WTC11 (cell line): ENCODE results near the gene ATOSB. TPM values are rescaled to one million over a fixed set of nuclear protein-coding genes. Genes with fewer than 3 reads are reported as not detected.
A peak's percentile ranks its signal among the peaks of the same experiment; 100 is the strongest.

Source experiments
- FOXJ3 ChIP-seq: sonication (generic); formaldehyde crosslinking; IDR thresholded peaks from 2 replicates; pipeline ENCODE4 v1.9.0; 2021; ENCODE audit warnings: missing genetic modification reagents, mild to moderate bottlenecking, borderline replicate concordance
- HMGA2 ChIP-seq: fragments of 250-450 bp; sonication (Bioruptor Pico); IDR thresholded peaks from 2 replicates; pipeline ENCODE4 v1.4.0; 2021; ENCODE audit warnings: mild to moderate bottlenecking, moderate library complexity
- JAZF1 ChIP-seq: fragments of 250-450 bp; sonication (Bioruptor Pico); IDR thresholded peaks from 2 replicates; pipeline ENCODE4 v1.9.0; 2021; ENCODE audit warnings: moderate library complexity, mild to moderate bottlenecking, inconsistent platforms
- KAT7 ChIP-seq: sonication (generic); formaldehyde crosslinking; IDR thresholded peaks from 2 replicates; pipeline ENCODE4 v1.8.1; 2023; ENCODE audit warnings: missing genetic modification reagents, mild to moderate bottlenecking, borderline replicate concordance
- MYBL2 ChIP-seq: sonication (generic); formaldehyde crosslinking; IDR thresholded peaks from 2 replicates; pipeline ENCODE4 v1.8.1; 2023; ENCODE audit warnings: mild to moderate bottlenecking, moderate library complexity, missing genetic modification reagents
- NFE2L1 ChIP-seq: sonication (generic); formaldehyde crosslinking; IDR thresholded peaks from 2 replicates; pipeline ENCODE4 v1.8.1; 2023; ENCODE audit warnings: missing genetic modification reagents
- NFYB ChIP-seq: sonication (generic); formaldehyde crosslinking; conservative IDR thresholded peaks from 2 replicates; pipeline ENCODE4 v1.8.0; 2022; ENCODE audit warnings: low read depth, missing genetic modification reagents
- NR1H2 ChIP-seq: sonication (generic); formaldehyde crosslinking; IDR thresholded peaks from 2 replicates; pipeline ENCODE4 v1.9.0; 2021; ENCODE audit warnings: mild to moderate bottlenecking, moderate library complexity, missing genetic modification reagents
- SMAD4 ChIP-seq: sonication (generic); formaldehyde crosslinking; IDR thresholded peaks from 2 replicates; pipeline ENCODE4 v1.8.0; 2022; ENCODE audit warnings: mild to moderate bottlenecking, missing genetic modification reagents
- TP53 ChIP-seq: sonication (generic); formaldehyde crosslinking; IDR thresholded peaks from 2 replicates; pipeline ENCODE4 v1.8.1; 2023; ENCODE audit warnings: mild to moderate bottlenecking, missing genetic modification reagents
- ZNF138 ChIP-seq: sonication (generic); formaldehyde crosslinking; conservative IDR thresholded peaks from 2 replicates; pipeline ENCODE4 v1.8.1; 2022; ENCODE audit warnings: mild to moderate bottlenecking, moderate library complexity, missing genetic modification reagents
- ZNF219 ChIP-seq: sonication (generic); formaldehyde crosslinking; IDR thresholded peaks from 2 replicates; pipeline ENCODE4 v1.8.0; 2023; ENCODE audit warnings: missing genetic modification reagents, mild to moderate bottlenecking, borderline replicate concordance
- ZNF317 ChIP-seq: sonication (generic); formaldehyde crosslinking; IDR thresholded peaks from 2 replicates; pipeline ENCODE4 v1.8.1; 2023; ENCODE audit warnings: low read depth, mild to moderate bottlenecking, moderate library complexity, missing genetic modification reagents, borderline replicate concordance
- ZNF423 ChIP-seq: fragments of 250-450 bp; sonication (Bioruptor Pico); IDR thresholded peaks from 2 replicates; pipeline ENCODE4 v2.1.2; 2022; ENCODE audit warnings: mild to moderate bottlenecking, moderate library complexity
- total RNA-seq: library from RNA; stranded (reverse); gene quantifications from 3 replicates; pipeline ENCODE4 v1.2.3, GENCODE V29; 2021
- TF ChIP-seq, protein P1 (sequence below): sonication (generic); formaldehyde crosslinking; IDR thresholded peaks from 2 replicates; pipeline ENCODE4 v1.8.0; 2023; ENCODE audit warnings: mild to moderate bottlenecking, missing genetic modification reagents
- TF ChIP-seq, protein P2 (sequence below): sonication (generic); formaldehyde crosslinking; IDR thresholded peaks from 2 replicates; pipeline ENCODE4 v1.8.0; 2023; ENCODE audit warnings: missing genetic modification reagents
- TF ChIP-seq, protein P3 (sequence below): sonication (generic); formaldehyde crosslinking; IDR thresholded peaks from 2 replicates; pipeline ENCODE4 v1.8.1; 2022; ENCODE audit warnings: low read depth, mild to moderate bottlenecking, moderate library complexity, missing genetic modification reagents, borderline replicate concordance
- TF ChIP-seq, protein P4 (sequence below): fragments of 250-450 bp; sonication (Bioruptor Pico); IDR thresholded peaks from 2 replicates; pipeline ENCODE4 v2.1.2; 2022; ENCODE audit warnings: mild to moderate bottlenecking, moderate library complexity
- TF ChIP-seq, protein P5 (sequence below): sonication (generic); formaldehyde crosslinking; IDR thresholded peaks from 2 replicates; pipeline ENCODE4 v1.8.0; 2022; ENCODE audit warnings: mild to moderate bottlenecking, missing genetic modification reagents
- TF ChIP-seq, protein P6 (sequence below): sonication (generic); formaldehyde crosslinking; IDR thresholded peaks from 2 replicates; pipeline ENCODE4 v1.8.1; 2022; ENCODE audit warnings: mild to moderate bottlenecking, moderate library complexity, missing genetic modification reagents
- TF ChIP-seq, protein P7 (sequence below): sonication (generic); formaldehyde crosslinking; IDR thresholded peaks from 2 replicates; pipeline ENCODE4 v1.8.0; 2022; ENCODE audit warnings: mild to moderate bottlenecking, missing genetic modification reagents
- TF ChIP-seq, protein P8 (sequence below): fragments of 250-450 bp; sonication (Bioruptor Pico); IDR thresholded peaks from 2 replicates; pipeline ENCODE4 v1.9.0; 2021; ENCODE audit warnings: mild to moderate bottlenecking, borderline replicate concordance
- TF ChIP-seq, protein P9 (sequence below): sonication (generic); formaldehyde crosslinking; IDR thresholded peaks from 2 replicates; pipeline ENCODE4 v1.8.1; 2022; ENCODE audit warnings: missing genetic modification reagents, borderline replicate concordance

ATOSB gene
- total RNA-seq, 1 experiment from 2014 or later = 8.7 TPM

DNA sequence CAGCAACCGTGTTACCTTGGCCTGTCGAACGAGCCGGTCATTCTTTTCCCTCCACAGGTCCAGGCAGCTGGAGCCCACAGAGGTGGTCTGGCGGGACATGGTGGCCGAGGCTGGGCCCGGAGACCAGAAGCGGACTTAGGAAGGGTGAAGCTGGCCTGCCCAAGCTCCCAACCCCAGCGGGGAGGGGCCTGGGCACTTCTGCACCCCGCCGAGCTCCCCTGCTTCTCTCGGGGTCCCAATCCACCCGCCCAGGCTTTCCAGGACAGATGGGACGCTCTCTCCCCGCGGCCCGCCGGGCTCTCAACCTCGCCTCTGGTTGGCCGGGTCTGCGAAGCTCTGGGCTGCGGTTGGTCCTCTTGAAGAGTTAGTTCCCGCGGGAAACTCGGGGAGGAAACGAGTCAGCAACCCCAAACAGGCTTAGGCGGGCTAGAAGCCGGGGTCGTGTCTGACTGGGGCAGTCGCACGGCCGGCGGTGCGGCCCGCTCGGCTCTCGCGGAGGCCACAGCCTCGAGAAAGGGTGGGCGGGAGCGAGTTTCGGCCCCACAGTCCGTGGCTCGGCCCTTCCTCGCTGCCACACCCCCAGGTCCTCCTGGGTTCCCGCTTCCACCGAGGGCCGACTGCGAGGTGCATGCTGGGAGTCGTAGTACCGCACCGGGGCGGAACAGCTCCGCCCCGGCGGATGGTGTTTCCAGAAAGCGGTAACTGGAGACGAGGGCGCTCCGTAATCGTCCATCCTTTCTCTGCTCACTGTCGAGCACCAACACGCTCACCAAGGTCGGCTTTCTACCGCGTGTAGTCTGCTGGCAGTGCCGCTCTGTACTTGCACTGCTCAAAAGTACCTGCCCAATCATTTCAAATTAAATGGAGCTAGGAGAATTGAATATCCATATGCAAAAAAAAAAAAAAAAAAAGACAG is 36.0 kb downstream of the ATOSB start, which contains the start of gene FANCG (continued):
- TF ChIP-seq, protein P1, sequence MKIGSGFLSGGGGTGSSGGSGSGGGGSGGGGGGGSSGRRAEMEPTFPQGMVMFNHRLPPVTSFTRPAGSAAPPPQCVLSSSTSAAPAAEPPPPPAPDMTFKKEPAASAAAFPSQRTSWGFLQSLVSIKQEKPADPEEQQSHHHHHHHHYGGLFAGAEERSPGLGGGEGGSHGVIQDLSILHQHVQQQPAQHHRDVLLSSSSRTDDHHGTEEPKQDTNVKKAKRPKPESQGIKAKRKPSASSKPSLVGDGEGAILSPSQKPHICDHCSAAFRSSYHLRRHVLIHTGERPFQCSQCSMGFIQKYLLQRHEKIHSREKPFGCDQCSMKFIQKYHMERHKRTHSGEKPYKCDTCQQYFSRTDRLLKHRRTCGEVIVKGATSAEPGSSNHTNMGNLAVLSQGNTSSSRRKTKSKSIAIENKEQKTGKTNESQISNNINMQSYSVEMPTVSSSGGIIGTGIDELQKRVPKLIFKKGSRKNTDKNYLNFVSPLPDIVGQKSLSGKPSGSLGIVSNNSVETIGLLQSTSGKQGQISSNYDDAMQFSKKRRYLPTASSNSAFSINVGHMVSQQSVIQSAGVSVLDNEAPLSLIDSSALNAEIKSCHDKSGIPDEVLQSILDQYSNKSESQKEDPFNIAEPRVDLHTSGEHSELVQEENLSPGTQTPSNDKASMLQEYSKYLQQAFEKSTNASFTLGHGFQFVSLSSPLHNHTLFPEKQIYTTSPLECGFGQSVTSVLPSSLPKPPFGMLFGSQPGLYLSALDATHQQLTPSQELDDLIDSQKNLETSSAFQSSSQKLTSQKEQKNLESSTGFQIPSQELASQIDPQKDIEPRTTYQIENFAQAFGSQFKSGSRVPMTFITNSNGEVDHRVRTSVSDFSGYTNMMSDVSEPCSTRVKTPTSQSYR (CRISPR knock-in tag) = no peak
- TF ChIP-seq TP53 (CRISPR knock-in tag) = no peak
- TF ChIP-seq, protein P2, sequence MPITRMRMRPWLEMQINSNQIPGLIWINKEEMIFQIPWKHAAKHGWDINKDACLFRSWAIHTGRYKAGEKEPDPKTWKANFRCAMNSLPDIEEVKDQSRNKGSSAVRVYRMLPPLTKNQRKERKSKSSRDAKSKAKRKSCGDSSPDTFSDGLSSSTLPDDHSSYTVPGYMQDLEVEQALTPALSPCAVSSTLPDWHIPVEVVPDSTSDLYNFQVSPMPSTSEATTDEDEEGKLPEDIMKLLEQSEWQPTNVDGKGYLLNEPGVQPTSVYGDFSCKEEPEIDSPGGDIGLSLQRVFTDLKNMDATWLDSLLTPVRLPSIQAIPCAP (CRISPR knock-in tag) = peak; percentile 20; the same call in 1 of the 2 replicates
- TF ChIP-seq HMGA2 = no peak
- TF ChIP-seq, protein P3, sequence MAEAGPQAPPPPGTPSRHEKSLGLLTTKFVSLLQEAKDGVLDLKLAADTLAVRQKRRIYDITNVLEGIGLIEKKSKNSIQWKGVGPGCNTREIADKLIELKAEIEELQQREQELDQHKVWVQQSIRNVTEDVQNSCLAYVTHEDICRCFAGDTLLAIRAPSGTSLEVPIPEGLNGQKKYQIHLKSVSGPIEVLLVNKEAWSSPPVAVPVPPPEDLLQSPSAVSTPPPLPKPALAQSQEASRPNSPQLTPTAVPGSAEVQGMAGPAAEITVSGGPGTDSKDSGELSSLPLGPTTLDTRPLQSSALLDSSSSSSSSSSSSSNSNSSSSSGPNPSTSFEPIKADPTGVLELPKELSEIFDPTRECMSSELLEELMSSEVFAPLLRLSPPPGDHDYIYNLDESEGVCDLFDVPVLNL (CRISPR knock-in tag) = no peak; the same call in none of the 2 replicates
- TF ChIP-seq NFYB (CRISPR knock-in tag) = peak; percentile 48; the same call in 1 of the 2 replicates
- TF ChIP-seq, protein P4, sequence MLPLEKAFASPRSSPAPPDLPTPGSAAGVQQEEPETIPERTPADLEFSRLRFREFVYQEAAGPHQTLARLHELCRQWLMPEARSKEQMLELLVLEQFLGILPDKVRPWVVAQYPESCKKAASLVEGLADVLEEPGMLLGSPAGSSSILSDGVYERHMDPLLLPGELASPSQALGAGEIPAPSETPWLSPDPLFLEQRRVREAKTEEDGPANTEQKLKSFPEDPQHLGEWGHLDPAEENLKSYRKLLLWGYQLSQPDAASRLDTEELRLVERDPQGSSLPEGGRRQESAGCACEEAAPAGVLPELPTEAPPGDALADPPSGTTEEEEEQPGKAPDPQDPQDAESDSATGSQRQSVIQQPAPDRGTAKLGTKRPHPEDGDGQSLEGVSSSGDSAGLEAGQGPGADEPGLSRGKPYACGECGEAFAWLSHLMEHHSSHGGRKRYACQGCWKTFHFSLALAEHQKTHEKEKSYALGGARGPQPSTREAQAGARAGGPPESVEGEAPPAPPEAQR = no peak
- no peak for TF ChIP-seq JAZF1 (CRISPR knock-in tag)
- 0 out of 2 replicates have a peak, but pooled peaks have one; percentile 29 for TF ChIP-seq ZNF317 (CRISPR knock-in tag)
- TF ChIP-seq FOXJ3 (CRISPR knock-in tag) = no peak
- TF ChIP-seq ZNF423 (CRISPR knock-in tag) = no peak
- TF ChIP-seq NR1H2 (CRISPR knock-in tag) = no peak
- TF ChIP-seq MYBL2 (CRISPR knock-in tag) = no peak
- TF ChIP-seq, protein P5, sequence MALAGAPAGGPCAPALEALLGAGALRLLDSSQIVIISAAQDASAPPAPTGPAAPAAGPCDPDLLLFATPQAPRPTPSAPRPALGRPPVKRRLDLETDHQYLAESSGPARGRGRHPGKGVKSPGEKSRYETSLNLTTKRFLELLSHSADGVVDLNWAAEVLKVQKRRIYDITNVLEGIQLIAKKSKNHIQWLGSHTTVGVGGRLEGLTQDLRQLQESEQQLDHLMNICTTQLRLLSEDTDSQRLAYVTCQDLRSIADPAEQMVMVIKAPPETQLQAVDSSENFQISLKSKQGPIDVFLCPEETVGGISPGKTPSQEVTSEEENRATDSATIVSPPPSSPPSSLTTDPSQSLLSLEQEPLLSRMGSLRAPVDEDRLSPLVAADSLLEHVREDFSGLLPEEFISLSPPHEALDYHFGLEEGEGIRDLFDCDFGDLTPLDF (CRISPR knock-in tag) = no peak
- no peak for TF ChIP-seq KAT7 (CRISPR knock-in tag)
- TF ChIP-seq NFE2L1 (CRISPR knock-in tag) = no peak
- TF ChIP-seq, protein P6, sequence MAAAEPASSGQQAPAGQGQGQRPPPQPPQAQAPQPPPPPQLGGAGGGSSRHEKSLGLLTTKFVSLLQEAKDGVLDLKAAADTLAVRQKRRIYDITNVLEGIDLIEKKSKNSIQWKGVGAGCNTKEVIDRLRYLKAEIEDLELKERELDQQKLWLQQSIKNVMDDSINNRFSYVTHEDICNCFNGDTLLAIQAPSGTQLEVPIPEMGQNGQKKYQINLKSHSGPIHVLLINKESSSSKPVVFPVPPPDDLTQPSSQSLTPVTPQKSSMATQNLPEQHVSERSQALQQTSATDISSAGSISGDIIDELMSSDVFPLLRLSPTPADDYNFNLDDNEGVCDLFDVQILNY (CRISPR knock-in tag) = peak; percentile 94
- TF ChIP-seq, protein P7, sequence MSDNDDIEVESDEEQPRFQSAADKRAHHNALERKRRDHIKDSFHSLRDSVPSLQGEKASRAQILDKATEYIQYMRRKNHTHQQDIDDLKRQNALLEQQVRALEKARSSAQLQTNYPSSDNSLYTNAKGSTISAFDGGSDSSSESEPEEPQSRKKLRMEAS (CRISPR knock-in tag) = peak; percentile 72
- no peak for TF ChIP-seq SMAD4 (CRISPR knock-in tag)
- TF ChIP-seq, protein P8, sequence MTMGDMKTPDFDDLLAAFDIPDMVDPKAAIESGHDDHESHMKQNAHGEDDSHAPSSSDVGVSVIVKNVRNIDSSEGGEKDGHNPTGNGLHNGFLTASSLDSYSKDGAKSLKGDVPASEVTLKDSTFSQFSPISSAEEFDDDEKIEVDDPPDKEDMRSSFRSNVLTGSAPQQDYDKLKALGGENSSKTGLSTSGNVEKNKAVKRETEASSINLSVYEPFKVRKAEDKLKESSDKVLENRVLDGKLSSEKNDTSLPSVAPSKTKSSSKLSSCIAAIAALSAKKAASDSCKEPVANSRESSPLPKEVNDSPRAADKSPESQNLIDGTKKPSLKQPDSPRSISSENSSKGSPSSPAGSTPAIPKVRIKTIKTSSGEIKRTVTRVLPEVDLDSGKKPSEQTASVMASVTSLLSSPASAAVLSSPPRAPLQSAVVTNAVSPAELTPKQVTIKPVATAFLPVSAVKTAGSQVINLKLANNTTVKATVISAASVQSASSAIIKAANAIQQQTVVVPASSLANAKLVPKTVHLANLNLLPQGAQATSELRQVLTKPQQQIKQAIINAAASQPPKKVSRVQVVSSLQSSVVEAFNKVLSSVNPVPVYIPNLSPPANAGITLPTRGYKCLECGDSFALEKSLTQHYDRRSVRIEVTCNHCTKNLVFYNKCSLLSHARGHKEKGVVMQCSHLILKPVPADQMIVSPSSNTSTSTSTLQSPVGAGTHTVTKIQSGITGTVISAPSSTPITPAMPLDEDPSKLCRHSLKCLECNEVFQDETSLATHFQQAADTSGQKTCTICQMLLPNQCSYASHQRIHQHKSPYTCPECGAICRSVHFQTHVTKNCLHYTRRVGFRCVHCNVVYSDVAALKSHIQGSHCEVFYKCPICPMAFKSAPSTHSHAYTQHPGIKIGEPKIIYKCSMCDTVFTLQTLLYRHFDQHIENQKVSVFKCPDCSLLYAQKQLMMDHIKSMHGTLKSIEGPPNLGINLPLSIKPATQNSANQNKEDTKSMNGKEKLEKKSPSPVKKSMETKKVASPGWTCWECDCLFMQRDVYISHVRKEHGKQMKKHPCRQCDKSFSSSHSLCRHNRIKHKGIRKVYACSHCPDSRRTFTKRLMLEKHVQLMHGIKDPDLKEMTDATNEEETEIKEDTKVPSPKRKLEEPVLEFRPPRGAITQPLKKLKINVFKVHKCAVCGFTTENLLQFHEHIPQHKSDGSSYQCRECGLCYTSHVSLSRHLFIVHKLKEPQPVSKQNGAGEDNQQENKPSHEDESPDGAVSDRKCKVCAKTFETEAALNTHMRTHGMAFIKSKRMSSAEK = no peak
- TF ChIP-seq ZNF138 = no peak
- TF ChIP-seq, protein P9, sequence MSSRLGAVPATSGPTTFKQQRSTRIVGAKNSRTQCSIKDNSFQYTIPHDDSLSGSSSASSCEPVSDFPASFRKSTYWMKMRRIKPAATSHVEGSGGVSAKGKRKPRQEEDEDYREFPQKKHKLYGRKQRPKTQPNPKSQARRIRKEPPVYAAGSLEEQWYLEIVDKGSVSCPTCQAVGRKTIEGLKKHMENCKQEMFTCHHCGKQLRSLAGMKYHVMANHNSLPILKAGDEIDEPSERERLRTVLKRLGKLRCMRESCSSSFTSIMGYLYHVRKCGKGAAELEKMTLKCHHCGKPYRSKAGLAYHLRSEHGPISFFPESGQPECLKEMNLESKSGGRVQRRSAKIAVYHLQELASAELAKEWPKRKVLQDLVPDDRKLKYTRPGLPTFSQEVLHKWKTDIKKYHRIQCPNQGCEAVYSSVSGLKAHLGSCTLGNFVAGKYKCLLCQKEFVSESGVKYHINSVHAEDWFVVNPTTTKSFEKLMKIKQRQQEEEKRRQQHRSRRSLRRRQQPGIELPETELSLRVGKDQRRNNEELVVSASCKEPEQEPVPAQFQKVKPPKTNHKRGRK = no peak
- TF ChIP-seq ZNF219 (CRISPR knock-in tag) = no peak
